ENCODE measurements around the gene PDZD4. TPM values are rescaled to one million over a fixed set of nuclear protein-coding genes. Genes with fewer than 3 reads are reported as not detected.

PDZD4 gene
- total and polyA plus RNA-seq, 2 of the 4 experiments (the other 2 are of a cell fraction), result under 0.01 to 0.38 TPM

DNA sequence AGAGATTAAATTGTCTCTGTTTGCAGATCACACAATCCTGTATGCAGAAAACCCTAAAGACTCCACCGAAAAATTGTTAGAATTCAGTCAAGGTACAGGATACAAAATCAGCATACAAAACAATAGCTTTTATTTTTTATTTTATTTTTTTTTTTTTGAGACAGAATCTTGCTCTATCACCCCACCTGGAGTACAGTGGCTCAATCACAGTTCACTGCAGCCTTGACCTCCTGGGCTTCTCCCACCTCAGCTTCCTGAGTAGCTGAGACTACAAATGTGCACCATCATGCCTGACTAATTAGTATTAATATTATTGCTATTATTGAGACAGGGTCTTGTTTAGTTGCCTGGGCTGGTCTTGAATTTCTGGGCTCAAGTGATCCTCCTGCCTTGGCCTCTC, 75.2 kb downstream of the PDZD4 start:
- CTCF ChIA-PET, result interaction anchor here (1.4 kb wide), 1 partner anchor 9 kb away, joined by 3 read pairs; the partner anchor contains the start of gene PLXNB3
- Histone ChIP-seq H3K4ac (ENCODE audit: low read depth, low read length) (no peak overlapping the region), H3K4me1 (ENCODE audit: control insufficient read depth, insufficient read depth, low read length) (no peaks in the 10 kb centered on the region), H3K27me3 (ENCODE audit: control insufficient read depth, insufficient read depth, low read length) (peaks cover 2% of the 10 kb centered on the region; the same call in 1 of the 2 replicates), H3K36me3 (ENCODE audit: control insufficient read depth, insufficient read depth, low read length) (no peaks in the 10 kb centered on the region), H3K79me1 (ENCODE audit: low read depth in 1 of 2, low read length in 2 of 2) (no peaks in the 10 kb centered on the region), H4K91ac (ENCODE audit: insufficient read depth, low read depth, low read length) (no peak overlapping the region), H2BK20ac (ENCODE audit: low read depth, low read length) (no peak overlapping the region), H3K4me3 (ENCODE audit: insufficient read depth, low read depth, low read length) (no peak overlapping the region), H3K56ac (ENCODE audit: extremely low read depth, insufficient read depth, low read length) (no peak overlapping the region), H2AFZ (replicated peaks; ENCODE audit: low read length, poor library complexity) (no peak overlapping the region), H2BK15ac (ENCODE audit: low read depth, low read length) (no peak overlapping the region), H2AK5ac (ENCODE audit: low read depth, low read length) (no peak overlapping the region), H4K20me1 (ENCODE audit: insufficient read depth, low read length) (no peaks in the 10 kb centered on the region), H4K5ac (ENCODE audit: low read depth, low read length) (no peak overlapping the region), H3K9me1 (ENCODE audit: insufficient read depth, low read length) (no peaks in the 10 kb centered on the region), H2BK120ac (ENCODE audit: low read depth, low read length) (no peak overlapping the region), H2AK9ac (replicated peaks; ENCODE audit: low read depth, low read length, poor library complexity) (no peak overlapping the region), H3K4me2 (ENCODE audit: low read depth, low read length) (no peak overlapping the region), H3K9me3 (ENCODE audit: control insufficient read depth, insufficient read depth, low read length) (peaks cover 3% of the 10 kb centered on the region; the same call in 1 of the 2 replicates), H2BK5ac (ENCODE audit: low read depth, low read length, poor library complexity, severe bottlenecking) (no peak overlapping the region), H3K18ac (ENCODE audit: low read depth, low read length) (no peak overlapping the region), H3K14ac (replicated peaks; ENCODE audit: low read depth, low read length) (no peak overlapping the region), H3K23ac (ENCODE audit: low read depth, low read length) (no peak overlapping the region), H4K8ac (ENCODE audit: low read depth in 2 of 2, low read length in 2 of 2) (no peak overlapping the region), H3K9ac (ENCODE audit: low read depth, low read length) (no peak overlapping the region), H3K27ac (ENCODE audit: insufficient read depth, low read length) (no peak overlapping the region)
- intact Hi-C loops (cut with micrococcal nuclease) (no loop called here), dilution Hi-C loops (cut with HindIII; ENCODE audit: low sequenced_read_pairs, unreplicated experiment) (no loop called here), in situ Hi-C loops (cut with MboI; ENCODE audit: low sequenced_read_pairs) (no loop called here)
- ATAC-seq (ENCODE audit: low read depth) (no peak), DNase-seq (no peak)
- no CpG with 5 or more reads among the region's 1 CpG for WGBS, 2 experiments (ENCODE audit: extremely low coverage in 2 of 2, insufficient read length in 1 of 2)
- BruUV-seq (replicated peaks), result no TSS peak
- POLR2A ChIA-PET (ENCODE audit: unreplicated experiment), result no interaction called here
- TF ChIP-seq MAFK (IDR thresholded peaks at IDR 0.05; ENCODE audit: low read depth, low read length) (no peak), FOS (IDR thresholded peaks at IDR 0.05; ENCODE audit: low read depth, low read length) (no peak), CEBPB (IDR thresholded peaks at IDR 0.05; ENCODE audit: low read depth, low read length) (no peak), NFE2L2 (IDR thresholded peaks at IDR 0.05; ENCODE audit: low read depth, low read length) (no peak), CHD1 (IDR thresholded peaks at IDR 0.05; ENCODE audit: low read depth, low read length) (no peak), MXI1 (IDR thresholded peaks at IDR 0.05; ENCODE audit: borderline replicate concordance, low read depth, low read length) (no peak), POLR2A (IDR thresholded peaks at IDR 0.05; ENCODE audit: low read depth, low read length) (no peak), RFX5 (IDR thresholded peaks at IDR 0.05; ENCODE audit: low read depth, low read length) (no peak), RCOR1 (IDR thresholded peaks at IDR 0.05; ENCODE audit: insufficient replicate concordance, low read length) (no peak), SMC3 (IDR thresholded peaks at IDR 0.05; ENCODE audit: low read depth, low read length) (no peak)
- TF ChIP-seq, protein P1, sequence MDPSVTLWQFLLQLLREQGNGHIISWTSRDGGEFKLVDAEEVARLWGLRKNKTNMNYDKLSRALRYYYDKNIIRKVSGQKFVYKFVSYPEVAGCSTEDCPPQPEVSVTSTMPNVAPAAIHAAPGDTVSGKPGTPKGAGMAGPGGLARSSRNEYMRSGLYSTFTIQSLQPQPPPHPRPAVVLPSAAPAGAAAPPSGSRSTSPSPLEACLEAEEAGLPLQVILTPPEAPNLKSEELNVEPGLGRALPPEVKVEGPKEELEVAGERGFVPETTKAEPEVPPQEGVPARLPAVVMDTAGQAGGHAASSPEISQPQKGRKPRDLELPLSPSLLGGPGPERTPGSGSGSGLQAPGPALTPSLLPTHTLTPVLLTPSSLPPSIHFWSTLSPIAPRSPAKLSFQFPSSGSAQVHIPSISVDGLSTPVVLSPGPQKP (IDR thresholded peaks at IDR 0.05; ENCODE audit: borderline replicate concordance, low read depth, low read length), result no peak
- TF ChIP-seq, protein P2, sequence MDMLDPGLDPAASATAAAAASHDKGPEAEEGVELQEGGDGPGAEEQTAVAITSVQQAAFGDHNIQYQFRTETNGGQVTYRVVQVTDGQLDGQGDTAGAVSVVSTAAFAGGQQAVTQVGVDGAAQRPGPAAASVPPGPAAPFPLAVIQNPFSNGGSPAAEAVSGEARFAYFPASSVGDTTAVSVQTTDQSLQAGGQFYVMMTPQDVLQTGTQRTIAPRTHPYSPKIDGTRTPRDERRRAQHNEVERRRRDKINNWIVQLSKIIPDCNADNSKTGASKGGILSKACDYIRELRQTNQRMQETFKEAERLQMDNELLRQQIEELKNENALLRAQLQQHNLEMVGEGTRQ (IDR thresholded peaks at IDR 0.05; ENCODE audit: low read depth, low read length), result no peak
- TF ChIP-seq, protein P3, sequence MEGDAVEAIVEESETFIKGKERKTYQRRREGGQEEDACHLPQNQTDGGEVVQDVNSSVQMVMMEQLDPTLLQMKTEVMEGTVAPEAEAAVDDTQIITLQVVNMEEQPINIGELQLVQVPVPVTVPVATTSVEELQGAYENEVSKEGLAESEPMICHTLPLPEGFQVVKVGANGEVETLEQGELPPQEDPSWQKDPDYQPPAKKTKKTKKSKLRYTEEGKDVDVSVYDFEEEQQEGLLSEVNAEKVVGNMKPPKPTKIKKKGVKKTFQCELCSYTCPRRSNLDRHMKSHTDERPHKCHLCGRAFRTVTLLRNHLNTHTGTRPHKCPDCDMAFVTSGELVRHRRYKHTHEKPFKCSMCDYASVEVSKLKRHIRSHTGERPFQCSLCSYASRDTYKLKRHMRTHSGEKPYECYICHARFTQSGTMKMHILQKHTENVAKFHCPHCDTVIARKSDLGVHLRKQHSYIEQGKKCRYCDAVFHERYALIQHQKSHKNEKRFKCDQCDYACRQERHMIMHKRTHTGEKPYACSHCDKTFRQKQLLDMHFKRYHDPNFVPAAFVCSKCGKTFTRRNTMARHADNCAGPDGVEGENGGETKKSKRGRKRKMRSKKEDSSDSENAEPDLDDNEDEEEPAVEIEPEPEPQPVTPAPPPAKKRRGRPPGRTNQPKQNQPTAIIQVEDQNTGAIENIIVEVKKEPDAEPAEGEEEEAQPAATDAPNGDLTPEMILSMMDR (conservative IDR thresholded peaks at IDR 0.05; ENCODE audit: low read depth, low read length), result no peak

All from IMR-90 (cell line).